IMR-90 (cell line): Measurements from ENCODE around the gene DAB2. TPM values are rescaled to one million over a fixed set of nuclear protein-coding genes. Genes with fewer than 3 reads are reported as not detected.

Experiments used
- ATAC-seq: fragments of 200-7000 bp; cut with Tn5 transposase; 2 replicates; pipeline ENCODE4 v1.9.1; 2020; ENCODE audit warnings: low read depth, mild to moderate bottlenecking, moderate library complexity
- BruUV-seq: library from RNA; stranded (reverse); fragments of 400-500 nt; replicated peaks from 2 replicates; lab custom pipeline; 2021; lab: Mats Ljungman, UMichigan
- CTCF ChIA-PET: fragments of 300-600 bp; formaldehyde crosslinking; extraction: SDS; loops from one replicate; lab custom pipeline; 2021; ENCODE audit warnings: antibody characterized with exemption; lab: Yijun Ruan, JAX
- POLR2A ChIA-PET: fragments of 300-600 bp; sonication (Branson Sonifier 250); formaldehyde crosslinking; loops from one replicate; lab custom pipeline; 2022; ENCODE audit warnings: antibody characterized with exemption; ENCODE audit not compliant: unreplicated experiment; lab: Charles Lee
- DNase-seq: peaks from one replicate; pipeline ENCODE4 v3.0.0; 2013
- H2AFZ ChIP-seq: replicated peaks from 2 replicates; pipeline ENCODE3; 2013; ENCODE audit warnings: low read length, mild to moderate bottlenecking; ENCODE audit not compliant: poor library complexity
- H2AK5ac ChIP-seq: 2 replicates; pipeline ENCODE4 v1.6.1; 2013; ENCODE audit warnings: low read depth, low read length, inconsistent platforms
- H2AK9ac ChIP-seq: replicated peaks from 2 replicates; pipeline ENCODE3; 2013; ENCODE audit warnings: mild to moderate bottlenecking, low read depth, low read length, moderate library complexity; ENCODE audit not compliant: poor library complexity
- H2BK120ac ChIP-seq: 2 replicates; pipeline ENCODE4 v1.6.1; 2013; ENCODE audit warnings: low read depth, low read length, inconsistent platforms
- H2BK15ac ChIP-seq: 3 replicates; pipeline ENCODE4 v1.6.1; 2013; ENCODE audit warnings: low read depth, low read length, inconsistent platforms
- H2BK20ac ChIP-seq: 2 replicates; pipeline ENCODE4 v1.6.1; 2013; ENCODE audit warnings: low read depth, mild to moderate bottlenecking, inconsistent platforms, low read length, moderate library complexity
- H2BK5ac ChIP-seq: 2 replicates; pipeline ENCODE4 v1.6.1; 2013; ENCODE audit warnings: mild to moderate bottlenecking, low read depth, low read length, inconsistent platforms; ENCODE audit not compliant: poor library complexity, severe bottlenecking
- H3K14ac ChIP-seq: replicated peaks from 2 replicates; pipeline ENCODE4 v1.6.1; 2013; ENCODE audit warnings: low read depth, low read length, inconsistent platforms
- H3K18ac ChIP-seq: 2 replicates; pipeline ENCODE4 v1.6.1; 2013; ENCODE audit warnings: low read depth, low read length, control low read depth
- H3K23ac ChIP-seq: 2 replicates; pipeline ENCODE4 v1.6.1; 2013; ENCODE audit warnings: low read depth, low read length, inconsistent platforms
- H3K27ac ChIP-seq: 2 replicates; pipeline ENCODE4 v1.5.1; 2013; ENCODE audit warnings: mild to moderate bottlenecking, control low read depth, low read length; ENCODE audit not compliant: insufficient read depth
- H3K27me3 ChIP-seq: 2 replicates; pipeline ENCODE4 v1.6.1; 2013; ENCODE audit warnings: low read length; ENCODE audit not compliant: control insufficient read depth, insufficient read depth
- H3K36me3 ChIP-seq: 2 replicates; pipeline ENCODE4 v1.6.1; 2013; ENCODE audit warnings: low read length, mixed read lengths; ENCODE audit not compliant: control insufficient read depth, insufficient read depth
- H3K4ac ChIP-seq: 2 replicates; pipeline ENCODE4 v1.6.1; 2013; ENCODE audit warnings: low read depth, low read length, inconsistent platforms
- H3K4me1 ChIP-seq: 2 replicates; pipeline ENCODE4 v1.6.1; 2013; ENCODE audit warnings: low read length, mixed read lengths; ENCODE audit not compliant: control insufficient read depth, insufficient read depth
- H3K4me2 ChIP-seq: 2 replicates; pipeline ENCODE4 v1.6.1; 2013; ENCODE audit warnings: low read depth, mild to moderate bottlenecking, control low read depth, low read length, moderate library complexity
- H3K4me3 ChIP-seq: 2 replicates; pipeline ENCODE4 v1.5.1; 2013; ENCODE audit warnings: low read depth, mild to moderate bottlenecking, control low read depth, low read length, moderate library complexity; ENCODE audit not compliant: insufficient read depth
- H3K56ac ChIP-seq: 2 replicates; pipeline ENCODE4 v1.6.1; 2013; ENCODE audit warnings: low read length, inconsistent platforms; ENCODE audit not compliant: insufficient read depth; ENCODE audit errors: extremely low read depth
- H3K79me1 ChIP-seq, 2 experiments: 2 replicates each; pipeline ENCODE4 v1.6.1; 2013; ENCODE audit warnings: low read length in 2 of 2, inconsistent platforms in 1 of 2, low read depth in 1 of 2
- H3K9ac ChIP-seq: 2 replicates; pipeline ENCODE4 v1.6.1; 2013; ENCODE audit warnings: low read depth, low read length, control low read depth
- H3K9me1 ChIP-seq: 2 replicates; pipeline ENCODE4 v1.6.1; 2013; ENCODE audit warnings: low read length, inconsistent platforms; ENCODE audit not compliant: insufficient read depth
- H3K9me3 ChIP-seq: 2 replicates; pipeline ENCODE4 v1.6.1; 2013; ENCODE audit warnings: low read length; ENCODE audit not compliant: control insufficient read depth, insufficient read depth
- H4K20me1 ChIP-seq: 2 replicates; pipeline ENCODE4 v1.6.1; 2013; ENCODE audit warnings: low read length, inconsistent platforms; ENCODE audit not compliant: insufficient read depth
- H4K5ac ChIP-seq: 2 replicates; pipeline ENCODE4 v1.6.1; 2013; ENCODE audit warnings: mild to moderate bottlenecking, low read depth, low read length, control low read depth
- H4K8ac ChIP-seq, 2 experiments: 2 replicates each; pipeline ENCODE4 v1.6.1; 2013; ENCODE audit warnings: low read depth in 2 of 2, low read length in 2 of 2, control low read depth in 1 of 2, inconsistent platforms in 1 of 2
- H4K91ac ChIP-seq: 2 replicates; pipeline ENCODE4 v1.6.1; 2013; ENCODE audit warnings: low read depth, low read length, inconsistent platforms; ENCODE audit not compliant: insufficient read depth
- BHLHE40 ChIP-seq: fragments of 150-350 bp; IDR thresholded peaks from 2 replicates; pipeline ENCODE4 v1.6.1; 2016; ENCODE audit warnings: mild to moderate bottlenecking, low read depth, low read length
- CEBPB ChIP-seq: IDR thresholded peaks from 2 replicates; pipeline ENCODE4 v1.6.1; 2012; ENCODE audit warnings: low read depth, low read length, improper control_type of control experiment
- CHD1 ChIP-seq: IDR thresholded peaks from 2 replicates; pipeline ENCODE4 v1.6.1; 2012; ENCODE audit warnings: low read depth, low read length, improper control_type of control experiment
- FOS ChIP-seq: fragments of 150-350 bp; IDR thresholded peaks from 2 replicates; pipeline ENCODE4 v1.6.1; 2016; ENCODE audit warnings: low read depth, low read length
- MAFK ChIP-seq: IDR thresholded peaks from 2 replicates; pipeline ENCODE4 v1.6.1; 2012; ENCODE audit warnings: low read depth, low read length, improper control_type of control experiment
- MAZ ChIP-seq: IDR thresholded peaks from 2 replicates; pipeline ENCODE4 v1.6.1; 2012; ENCODE audit warnings: low read depth, mild to moderate bottlenecking, low read length, improper control_type of control experiment, moderate library complexity, borderline replicate concordance
- MXI1 ChIP-seq: IDR thresholded peaks from 2 replicates; pipeline ENCODE4 v1.6.1; 2012; ENCODE audit warnings: low read depth, mild to moderate bottlenecking, low read length, moderate library complexity, borderline replicate concordance
- NFE2L2 ChIP-seq: fragments of 150-350 bp; IDR thresholded peaks from 2 replicates; pipeline ENCODE4 v1.6.1; 2016; ENCODE audit warnings: low read depth, mild to moderate bottlenecking, low read length
- POLR2A ChIP-seq: IDR thresholded peaks from 2 replicates; pipeline ENCODE4 v1.6.1; 2012; ENCODE audit warnings: mild to moderate bottlenecking, low read depth, low read length
- RAD21 ChIP-seq: IDR thresholded peaks from 2 replicates; pipeline ENCODE4 v1.6.1; 2012; ENCODE audit warnings: low read length, improper control_type of control experiment
- RCOR1 ChIP-seq: IDR thresholded peaks from 2 replicates; pipeline ENCODE4 v1.6.1; 2012; ENCODE audit warnings: mild to moderate bottlenecking, low read length, improper control_type of control experiment; ENCODE audit not compliant: insufficient replicate concordance
- RFX5 ChIP-seq: IDR thresholded peaks from 2 replicates; pipeline ENCODE4 v1.8.0; 2012; ENCODE audit warnings: low read depth, mild to moderate bottlenecking, low read length, moderate library complexity
- SMC3 ChIP-seq: fragments of 150-350 bp; IDR thresholded peaks from 2 replicates; pipeline ENCODE4 v1.6.1; 2016; ENCODE audit warnings: low read depth, mild to moderate bottlenecking, antibody characterized with exemption, low read length, moderate library complexity
- WGBS, 2 experiments: methylation state at CpG; one replicate each; pipeline versions ENCODE4 v1.1.5 to v1.1.7; 2013; ENCODE audit warnings: missing lambda C conversion rate in 2 of 2; ENCODE audit not compliant: insufficient read length in 1 of 2; ENCODE audit errors: extremely low coverage in 2 of 2; 5-methylcytosine and 5-hydroxymethylcytosine counted together
- dilution Hi-C: fragments of 300-500 bp; cut with HindIII; formaldehyde crosslinking; loops from one replicate; pipeline ENCODE4 v1.14.3; 2018; ENCODE audit warnings: low sequenced_read_pairs; ENCODE audit not compliant: unreplicated experiment
- in situ Hi-C: fragments of 300-500 bp; cut with MboI; formaldehyde crosslinking; loops from 3 replicates; pipeline ENCODE4 v1.14.3; 2019; ENCODE audit warnings: low sequenced_read_pairs, inconsistent platforms, mixed read lengths
- intact Hi-C: fragments of 100-400 bp; cut with micrococcal nuclease; formaldehyde crosslinking; loops from 2 replicates; pipeline ENCODE4 v1.10.0; 2022
- polyA plus RNA-seq, 3 experiments: library from polyadenylated mRNA; depleted of rRNA; stranded (reverse); fragments of >200 nt; gene quantifications; 2 replicates each; pipeline ENCODE4 v1.2.3, GENCODE V29; 2012; ENCODE audit warnings: low replicate concordance in 1 of 3
- total RNA-seq: library from RNA; depleted of rRNA; stranded (reverse); fragments of >200 nt; gene quantifications from 2 replicates; pipeline ENCODE4 v1.2.3, GENCODE V29; 2012
- TF ChIP-seq, protein P1 (sequence below): conservative IDR thresholded peaks from 2 replicates; pipeline ENCODE4 v1.5.1; 2012; ENCODE audit warnings: mild to moderate bottlenecking, low read depth, low read length, improper control_type of control experiment
- TF ChIP-seq, protein P2 (sequence below): fragments of 150-350 bp; IDR thresholded peaks from 2 replicates; pipeline ENCODE4 v1.6.1; 2017; ENCODE audit warnings: mild to moderate bottlenecking, antibody characterized with exemption, low read length, low read depth
- TF ChIP-seq, protein P3 (sequence below): fragments of 150-350 bp; IDR thresholded peaks from 2 replicates; pipeline ENCODE4 v1.6.1; 2016; ENCODE audit warnings: low read depth, mild to moderate bottlenecking, low read length, moderate library complexity, borderline replicate concordance

The DAB2 gene
- total and polyA plus RNA-seq, 2 of the 4 experiments (the other 2 are of a cell fraction): 50.0 to 101 TPM

DNA sequence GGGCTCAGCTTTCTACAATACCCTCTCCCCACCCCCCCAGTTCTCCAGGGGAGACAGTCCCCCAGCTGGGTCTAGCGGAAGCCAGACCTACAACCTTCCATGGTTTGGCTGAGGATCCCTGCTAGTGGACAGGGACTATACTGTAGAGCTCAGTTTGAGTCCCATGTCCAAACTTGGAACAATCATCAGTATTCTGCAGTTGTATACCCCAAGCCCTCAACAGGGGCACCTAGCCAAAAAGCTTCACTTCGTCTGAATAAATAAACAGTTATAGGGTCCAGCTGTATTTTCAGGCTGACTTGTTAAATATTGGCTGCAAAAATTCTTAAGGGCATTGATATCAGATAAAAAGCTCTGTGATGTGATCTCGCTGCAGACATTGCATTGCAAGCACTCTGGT lies 45.1 kb downstream of the DAB2 start:
- in situ Hi-C loops: loop anchor here (5.0 to 25.0 kb wide), 3 partner anchors 173 to 1383 kb away; partner anchors contain the start of gene TTC33
- Histone ChIP-seq H3K9ac (no peak overlapping the region), H4K20me1 (peaks cover 6% of the 10 kb centered on the region; the same call in 1 of the 2 replicates), H3K14ac (no peak overlapping the region), H3K4ac (no peak overlapping the region), H2BK120ac (no peak overlapping the region), H2AFZ (no peak overlapping the region), H3K4me3 (no peak overlapping the region), H4K8ac (no peak overlapping the region), H3K4me1 (peaks cover 6% of the 10 kb centered on the region; the same call in 1 of the 2 replicates), H3K23ac (no peak overlapping the region), H3K4me2 (no peak overlapping the region), H3K9me1 (peaks cover 8% of the 10 kb centered on the region; the same call in 1 of the 2 replicates), H2AK9ac (no peak overlapping the region), H2BK15ac (no peak overlapping the region), H3K27me3 (no peaks in the 10 kb centered on the region), H2BK5ac (no peak overlapping the region), H4K5ac (no peak overlapping the region), H4K91ac (no peak overlapping the region), H3K79me1 (peaks cover 14 to 36% of the 10 kb centered on the region in 2 experiments; a peak in 3 of 4 replicates), H3K56ac (no peak overlapping the region), H3K9me3 (no peaks in the 10 kb centered on the region), H2BK20ac (no peak overlapping the region), H3K27ac (peak overlapping the region; percentile 5; the same call in 1 of the 2 replicates), H2AK5ac (no peak overlapping the region), H3K18ac (no peak overlapping the region), H3K36me3 (peaks cover 56% of the 10 kb centered on the region)
- no TSS peak for BruUV-seq
- TF ChIP-seq, protein P1, sequence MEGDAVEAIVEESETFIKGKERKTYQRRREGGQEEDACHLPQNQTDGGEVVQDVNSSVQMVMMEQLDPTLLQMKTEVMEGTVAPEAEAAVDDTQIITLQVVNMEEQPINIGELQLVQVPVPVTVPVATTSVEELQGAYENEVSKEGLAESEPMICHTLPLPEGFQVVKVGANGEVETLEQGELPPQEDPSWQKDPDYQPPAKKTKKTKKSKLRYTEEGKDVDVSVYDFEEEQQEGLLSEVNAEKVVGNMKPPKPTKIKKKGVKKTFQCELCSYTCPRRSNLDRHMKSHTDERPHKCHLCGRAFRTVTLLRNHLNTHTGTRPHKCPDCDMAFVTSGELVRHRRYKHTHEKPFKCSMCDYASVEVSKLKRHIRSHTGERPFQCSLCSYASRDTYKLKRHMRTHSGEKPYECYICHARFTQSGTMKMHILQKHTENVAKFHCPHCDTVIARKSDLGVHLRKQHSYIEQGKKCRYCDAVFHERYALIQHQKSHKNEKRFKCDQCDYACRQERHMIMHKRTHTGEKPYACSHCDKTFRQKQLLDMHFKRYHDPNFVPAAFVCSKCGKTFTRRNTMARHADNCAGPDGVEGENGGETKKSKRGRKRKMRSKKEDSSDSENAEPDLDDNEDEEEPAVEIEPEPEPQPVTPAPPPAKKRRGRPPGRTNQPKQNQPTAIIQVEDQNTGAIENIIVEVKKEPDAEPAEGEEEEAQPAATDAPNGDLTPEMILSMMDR: no peak
- TF ChIP-seq CEBPB: no peak
- TF ChIP-seq, protein P2, sequence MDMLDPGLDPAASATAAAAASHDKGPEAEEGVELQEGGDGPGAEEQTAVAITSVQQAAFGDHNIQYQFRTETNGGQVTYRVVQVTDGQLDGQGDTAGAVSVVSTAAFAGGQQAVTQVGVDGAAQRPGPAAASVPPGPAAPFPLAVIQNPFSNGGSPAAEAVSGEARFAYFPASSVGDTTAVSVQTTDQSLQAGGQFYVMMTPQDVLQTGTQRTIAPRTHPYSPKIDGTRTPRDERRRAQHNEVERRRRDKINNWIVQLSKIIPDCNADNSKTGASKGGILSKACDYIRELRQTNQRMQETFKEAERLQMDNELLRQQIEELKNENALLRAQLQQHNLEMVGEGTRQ: no peak
- TF ChIP-seq CHD1: no peak
- TF ChIP-seq MXI1: no peak
- no peak for TF ChIP-seq FOS
- TF ChIP-seq RCOR1: no peak
- no peak for TF ChIP-seq MAFK
- TF ChIP-seq, protein P3, sequence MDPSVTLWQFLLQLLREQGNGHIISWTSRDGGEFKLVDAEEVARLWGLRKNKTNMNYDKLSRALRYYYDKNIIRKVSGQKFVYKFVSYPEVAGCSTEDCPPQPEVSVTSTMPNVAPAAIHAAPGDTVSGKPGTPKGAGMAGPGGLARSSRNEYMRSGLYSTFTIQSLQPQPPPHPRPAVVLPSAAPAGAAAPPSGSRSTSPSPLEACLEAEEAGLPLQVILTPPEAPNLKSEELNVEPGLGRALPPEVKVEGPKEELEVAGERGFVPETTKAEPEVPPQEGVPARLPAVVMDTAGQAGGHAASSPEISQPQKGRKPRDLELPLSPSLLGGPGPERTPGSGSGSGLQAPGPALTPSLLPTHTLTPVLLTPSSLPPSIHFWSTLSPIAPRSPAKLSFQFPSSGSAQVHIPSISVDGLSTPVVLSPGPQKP: no peak
- no peak for TF ChIP-seq MAZ
- no peak for TF ChIP-seq BHLHE40
- no peak for TF ChIP-seq RFX5
- TF ChIP-seq NFE2L2: no peak
- no peak for TF ChIP-seq POLR2A
- no peak for TF ChIP-seq SMC3
- no peak for TF ChIP-seq RAD21
- ChIA-PET CTCF (interaction anchor here (0.6 to 1.0 kb wide), 3 partner anchors 12 to 168 kb away, joined by 3 to 5 read pairs (median 3); no protein-coding TSS in a partner anchor), POLR2A (interaction anchor here (1.2 kb wide), 1 partner anchor 44 kb away, joined by 6 read pairs; no protein-coding TSS in a partner anchor)
- dilution Hi-C loops: no loop called here
- ATAC-seq (peak; percentile 49), DNase-seq (peak; percentile 42)
- intact Hi-C loops: loop anchor here (10.0 kb wide), 2 partner anchors 165 to 385 kb away; partner anchors contain the start of gene FYB1
- 40% methylated on average over 1 of the region's 3 CpGs; no CpG with 5 or more reads in 1 of the 2 experiments for WGBS, 2 experiments
